PC-9 (cell line): Measurements from ENCODE around the gene LAMA3. TPM values are rescaled to one million over a fixed set of nuclear protein-coding genes. Genes with fewer than 3 reads are reported as not detected.

Experiments used
- BruUV-seq: library from RNA; stranded (reverse); fragments of 400-500 nt; replicated peaks from 2 replicates; lab custom pipeline; 2021; lab: Mats Ljungman, UMichigan
- CTCF ChIA-PET: fragments of 300-600 bp; sonication (Branson Sonifier 250); formaldehyde crosslinking; loops from one replicate; lab custom pipeline; 2022; ENCODE audit warnings: antibody characterized with exemption; lab: Charles Lee
- POLR2A ChIA-PET: fragments of 300-600 bp; sonication (Branson Sonifier 250); formaldehyde crosslinking; loops from one replicate; lab custom pipeline; 2022; ENCODE audit warnings: antibody characterized with exemption; ENCODE audit not compliant: unreplicated experiment; lab: Charles Lee
- DNase-seq, 2 experiments: peaks; one replicate each; pipeline versions ENCODE4 v3.0.0 to v3.0.0-alpha.2; 2015 to 2022; ENCODE audit warnings: mixed read lengths in 1 of 2
- H2AFZ ChIP-seq: fragments of 200-600 bp; sonication (generic); 2 replicates; pipeline ENCODE4 v1.8.1; 2017; ENCODE audit warnings: antibody characterized with exemption
- H3F3A ChIP-seq: fragments of 200-600 bp; sonication (generic); 2 replicates; pipeline ENCODE4 v1.8.1; 2017; ENCODE audit warnings: antibody characterized with exemption, mild to moderate bottlenecking, low read depth; ENCODE audit not compliant: insufficient read depth
- H3K27ac ChIP-seq: fragments of 200-600 bp; sonication (generic); 2 replicates; pipeline ENCODE4 v1.6.1; 2016; ENCODE audit warnings: mixed run types
- H3K27me3 ChIP-seq: fragments of 200-600 bp; sonication (generic); 2 replicates; pipeline ENCODE4 v1.6.1; 2016; ENCODE audit warnings: low read depth, mixed run types; ENCODE audit not compliant: insufficient read depth
- H3K36me3 ChIP-seq: fragments of 200-600 bp; sonication (generic); 2 replicates; pipeline ENCODE4 v1.6.1; 2016; ENCODE audit warnings: low read depth, mixed run types
- H3K4me1 ChIP-seq: fragments of 200-600 bp; sonication (generic); replicated peaks from 2 replicates; pipeline ENCODE4 v1.6.1; 2016; ENCODE audit warnings: mixed run types; ENCODE audit not compliant: insufficient read depth
- H3K4me2 ChIP-seq: fragments of 200-600 bp; sonication (generic); 2 replicates; pipeline ENCODE4 v1.6.1; 2017; ENCODE audit warnings: mixed run types
- H3K4me3 ChIP-seq: fragments of 200-600 bp; sonication (generic); 2 replicates; pipeline ENCODE4 v1.6.1; 2016; ENCODE audit warnings: mixed run types
- H3K79me2 ChIP-seq: fragments of 200-600 bp; sonication (generic); 2 replicates; pipeline ENCODE4 v1.6.1; 2017; ENCODE audit warnings: low read depth, mixed run types
- H3K9me2 ChIP-seq: fragments of 200-600 bp; sonication (generic); 2 replicates; pipeline ENCODE4 v1.8.1; 2017; ENCODE audit warnings: mild to moderate bottlenecking; ENCODE audit not compliant: insufficient read depth
- H3K9me3 ChIP-seq: fragments of 200-600 bp; sonication (generic); 2 replicates; pipeline ENCODE4 v1.8.1; 2016; ENCODE audit warnings: low read depth; ENCODE audit not compliant: insufficient read depth
- H4K20me1 ChIP-seq: fragments of 200-600 bp; sonication (generic); 2 replicates; pipeline ENCODE4 v1.8.1; 2017; ENCODE audit not compliant: insufficient read depth
- EZH2 ChIP-seq: fragments of 200-600 bp; sonication (generic); IDR thresholded peaks from 2 replicates; pipeline ENCODE4 v1.8.0; 2017; ENCODE audit warnings: antibody characterized with exemption, low read depth
- intact Hi-C: fragments of 100-400 bp; cut with micrococcal nuclease; formaldehyde crosslinking; loops from one replicate; pipeline ENCODE4 v1.10.0; 2022; ENCODE audit not compliant: unreplicated experiment
- total RNA-seq: library from RNA; stranded (reverse); gene quantifications from 2 replicates; pipeline ENCODE4 v1.2.3, GENCODE V29; 2021
- TF ChIP-seq, protein P1 (sequence below): fragments of 200-600 bp; sonication (generic); conservative IDR thresholded peaks from 2 replicates; pipeline ENCODE4 v1.6.1; 2017; ENCODE audit warnings: mixed run types, antibody characterized with exemption, mild to moderate bottlenecking, moderate library complexity

The LAMA3 gene
- total RNA-seq, 1 experiment from 2014 or later, result 44.4 TPM

DNA sequence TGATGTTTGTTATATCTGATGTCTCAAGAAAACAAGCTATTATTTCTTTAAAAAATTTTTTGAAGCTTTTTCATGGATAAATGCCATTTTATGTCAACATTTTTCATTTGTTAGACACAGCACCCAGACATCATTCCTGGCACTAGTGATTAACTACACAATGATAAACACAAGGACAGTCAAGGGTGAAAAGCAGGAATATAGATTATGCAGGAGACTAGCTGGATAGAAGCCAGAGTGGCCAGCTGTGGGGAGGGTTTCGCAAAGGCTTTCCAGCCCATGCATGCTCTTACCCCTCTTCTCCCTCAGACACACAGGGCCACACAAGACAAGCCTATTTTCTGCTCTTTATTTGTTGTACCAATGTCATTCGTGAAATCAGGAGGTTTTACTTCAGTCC, 198.2 kb downstream of the LAMA3 start:
- TF ChIP-seq, protein P1, sequence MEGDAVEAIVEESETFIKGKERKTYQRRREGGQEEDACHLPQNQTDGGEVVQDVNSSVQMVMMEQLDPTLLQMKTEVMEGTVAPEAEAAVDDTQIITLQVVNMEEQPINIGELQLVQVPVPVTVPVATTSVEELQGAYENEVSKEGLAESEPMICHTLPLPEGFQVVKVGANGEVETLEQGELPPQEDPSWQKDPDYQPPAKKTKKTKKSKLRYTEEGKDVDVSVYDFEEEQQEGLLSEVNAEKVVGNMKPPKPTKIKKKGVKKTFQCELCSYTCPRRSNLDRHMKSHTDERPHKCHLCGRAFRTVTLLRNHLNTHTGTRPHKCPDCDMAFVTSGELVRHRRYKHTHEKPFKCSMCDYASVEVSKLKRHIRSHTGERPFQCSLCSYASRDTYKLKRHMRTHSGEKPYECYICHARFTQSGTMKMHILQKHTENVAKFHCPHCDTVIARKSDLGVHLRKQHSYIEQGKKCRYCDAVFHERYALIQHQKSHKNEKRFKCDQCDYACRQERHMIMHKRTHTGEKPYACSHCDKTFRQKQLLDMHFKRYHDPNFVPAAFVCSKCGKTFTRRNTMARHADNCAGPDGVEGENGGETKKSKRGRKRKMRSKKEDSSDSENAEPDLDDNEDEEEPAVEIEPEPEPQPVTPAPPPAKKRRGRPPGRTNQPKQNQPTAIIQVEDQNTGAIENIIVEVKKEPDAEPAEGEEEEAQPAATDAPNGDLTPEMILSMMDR, result no peak
- no peak for TF ChIP-seq EZH2
- H3K79me2 ChIP-seq, result no peaks in the 10 kb centered on the region
- intact Hi-C loops, result no loop called here

DNA sequence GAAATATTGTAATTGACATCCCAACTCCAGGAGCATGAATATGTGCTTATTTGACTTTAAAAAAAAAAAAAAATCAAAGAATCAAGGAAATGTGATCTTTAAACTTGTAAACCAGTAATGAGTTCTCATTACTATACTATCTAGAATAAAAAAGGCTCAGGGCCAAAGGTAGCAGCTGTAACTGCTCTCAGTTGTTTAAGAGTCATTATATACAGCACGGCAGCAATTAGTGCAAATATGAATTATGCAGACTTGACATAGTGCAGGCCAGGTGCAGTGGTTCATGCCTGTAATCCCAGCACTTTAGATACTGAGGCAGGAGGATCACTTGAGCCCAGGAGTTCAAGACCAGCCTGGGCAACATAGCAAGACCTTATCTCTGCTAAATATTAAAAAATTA, 199.6 kb downstream of the LAMA3 start:
- no peaks in the 10 kb centered on the region for H3K4me1 ChIP-seq
- H4K20me1 ChIP-seq, result no peaks in the 10 kb centered on the region
- no peak for DNase-seq
- H3F3A ChIP-seq, result no peaks in the 10 kb centered on the region
- no TSS peak for BruUV-seq
- no peaks in the 10 kb centered on the region for H3K9me3 ChIP-seq
- CTCF ChIA-PET, result no interaction called here
- no peaks in the 10 kb centered on the region for H3K79me2 ChIP-seq
- H3K9me2 ChIP-seq, result no peaks in the 10 kb centered on the region
- POLR2A ChIA-PET, result no interaction called here
- no peak for TF ChIP-seq EZH2
- TF ChIP-seq, protein P1, result no peak
- H3K27ac ChIP-seq, result no peak overlapping the region
- intact Hi-C loops, result no loop called here
- H3K4me3 ChIP-seq, result no peak overlapping the region
- H3K4me2 ChIP-seq, result no peak overlapping the region
- no peak overlapping the region for H2AFZ ChIP-seq
- H3K36me3 ChIP-seq, result no peaks in the 10 kb centered on the region; the same call in 1 of the 2 replicates
- no peaks in the 10 kb centered on the region for H3K27me3 ChIP-seq

More for the DNA sequence above, 198.2 kb downstream of the LAMA3 start:
- ChIA-PET CTCF (no interaction called here), POLR2A (no interaction called here)
- H4K20me1 ChIP-seq, result no peaks in the 10 kb centered on the region
- H3K9me3 ChIP-seq, result no peaks in the 10 kb centered on the region
- DNase-seq, result no peak
- no peaks in the 10 kb centered on the region for H3K9me2 ChIP-seq
- no peaks in the 10 kb centered on the region for H3K27me3 ChIP-seq
- no peaks in the 10 kb centered on the region; the same call in 1 of the 2 replicates for H3K36me3 ChIP-seq
- H2AFZ ChIP-seq, result no peak overlapping the region
- BruUV-seq, result no TSS peak
- H3K27ac ChIP-seq, result no peak overlapping the region
- H3F3A ChIP-seq, result no peaks in the 10 kb centered on the region
- H3K4me1 ChIP-seq, result no peaks in the 10 kb centered on the region
- no peak overlapping the region for H3K4me3 ChIP-seq
- no peak overlapping the region for H3K4me2 ChIP-seq

DNA sequence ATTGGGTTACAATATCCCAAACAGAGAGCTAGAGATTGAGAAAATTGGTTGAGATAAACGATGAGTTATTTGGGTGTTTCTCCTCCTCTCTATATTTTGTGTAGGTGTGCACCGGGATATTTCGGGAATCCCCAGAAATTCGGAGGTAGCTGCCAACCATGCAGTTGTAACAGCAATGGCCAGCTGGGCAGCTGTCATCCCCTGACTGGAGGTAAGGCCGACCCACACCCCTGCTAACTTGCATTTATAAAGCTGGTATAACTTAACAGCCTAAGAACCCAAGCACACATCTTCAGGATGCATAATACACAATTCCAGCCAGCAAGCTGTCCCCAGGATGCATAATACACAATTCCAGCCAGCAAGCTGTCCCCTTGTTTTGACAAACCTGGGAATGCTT, 200.7 kb downstream of the LAMA3 start:
- H3K79me2 ChIP-seq, result no peaks in the 10 kb centered on the region
- no peaks in the 10 kb centered on the region for H4K20me1 ChIP-seq
- H3K9me3 ChIP-seq, result no peaks in the 10 kb centered on the region
- no peak overlapping the region for H2AFZ ChIP-seq
- H3K4me2 ChIP-seq, result no peak overlapping the region
- POLR2A ChIA-PET, result no interaction called here
- no TSS peak for BruUV-seq
- no peaks in the 10 kb centered on the region for H3K4me1 ChIP-seq
- H3K4me3 ChIP-seq, result no peak overlapping the region
- no peaks in the 10 kb centered on the region for H3K9me2 ChIP-seq
- H3K27ac ChIP-seq, result no peak overlapping the region
- no peaks in the 10 kb centered on the region for H3K36me3 ChIP-seq
- no peaks in the 10 kb centered on the region for H3F3A ChIP-seq
- intact Hi-C loops, result no loop called here
- no peak for DNase-seq
- H3K27me3 ChIP-seq, result no peaks in the 10 kb centered on the region
- TF ChIP-seq, protein P1, result no peak
- TF ChIP-seq EZH2, result no peak
- CTCF ChIA-PET, result no interaction called here
